Astrocyte of the cerebellum (primary cell): Measurements from ENCODE around the gene PPM1J.

Experiments
- DNase-seq: peaks from one replicate; pipeline ENCODE4 v3.0.0-alpha.2; 2011; ENCODE audit warnings: low read depth
- H3K4me3 ChIP-seq: 2 replicates; pipeline ENCODE4 v1.5.1; 2011; ENCODE audit warnings: mild to moderate bottlenecking, low read depth, low read length, moderate library complexity
- in situ Hi-C: cut with HindIII; loops from 2 replicates; pipeline ENCODE4 v1.10.0; 2017; ENCODE audit warnings: low sequenced_read_pairs
- TF ChIP-seq, protein P1 (sequence below): IDR thresholded peaks from 2 replicates; pipeline ENCODE4 v1.5.1; 2012; ENCODE audit warnings: low read length, low read depth, moderate library complexity, mild to moderate bottlenecking; ENCODE audit errors: missing control alignments

Gene PPM1J

GRCh38 chr1:112720800-112721199 is 5.7 kb upstream of the PPM1J start:
- TF ChIP-seq, protein P1, sequence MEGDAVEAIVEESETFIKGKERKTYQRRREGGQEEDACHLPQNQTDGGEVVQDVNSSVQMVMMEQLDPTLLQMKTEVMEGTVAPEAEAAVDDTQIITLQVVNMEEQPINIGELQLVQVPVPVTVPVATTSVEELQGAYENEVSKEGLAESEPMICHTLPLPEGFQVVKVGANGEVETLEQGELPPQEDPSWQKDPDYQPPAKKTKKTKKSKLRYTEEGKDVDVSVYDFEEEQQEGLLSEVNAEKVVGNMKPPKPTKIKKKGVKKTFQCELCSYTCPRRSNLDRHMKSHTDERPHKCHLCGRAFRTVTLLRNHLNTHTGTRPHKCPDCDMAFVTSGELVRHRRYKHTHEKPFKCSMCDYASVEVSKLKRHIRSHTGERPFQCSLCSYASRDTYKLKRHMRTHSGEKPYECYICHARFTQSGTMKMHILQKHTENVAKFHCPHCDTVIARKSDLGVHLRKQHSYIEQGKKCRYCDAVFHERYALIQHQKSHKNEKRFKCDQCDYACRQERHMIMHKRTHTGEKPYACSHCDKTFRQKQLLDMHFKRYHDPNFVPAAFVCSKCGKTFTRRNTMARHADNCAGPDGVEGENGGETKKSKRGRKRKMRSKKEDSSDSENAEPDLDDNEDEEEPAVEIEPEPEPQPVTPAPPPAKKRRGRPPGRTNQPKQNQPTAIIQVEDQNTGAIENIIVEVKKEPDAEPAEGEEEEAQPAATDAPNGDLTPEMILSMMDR: no peak
- no peak for DNase-seq
- in situ Hi-C loops: no loop called here
- no peak overlapping the region for H3K4me3 ChIP-seq

DNA sequence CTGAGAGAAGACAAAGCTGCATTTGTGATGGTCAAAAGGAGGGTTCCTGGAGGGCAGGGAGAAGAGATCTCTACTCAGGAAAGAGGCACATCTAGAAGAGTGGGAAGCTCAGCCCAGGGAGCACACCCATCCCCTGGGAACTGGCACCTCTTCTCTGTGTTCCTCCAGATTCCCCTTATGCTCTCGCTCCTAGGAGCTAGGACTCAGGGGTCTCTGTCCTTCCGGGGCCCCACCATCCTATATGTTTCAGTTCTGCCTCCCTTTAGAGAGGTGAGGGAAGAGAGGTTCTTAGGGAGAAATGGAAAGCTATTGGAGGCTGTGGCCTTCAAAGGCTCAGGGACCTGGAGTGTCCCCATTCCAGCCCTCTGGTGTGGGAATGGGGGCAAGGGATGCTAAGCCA is 4.6 kb upstream of the PPM1J start:
- in situ Hi-C loops: loop anchor here (5.0 kb wide), 2 partner anchors 78 to 323 kb away; no protein-coding TSS in a partner anchor

GRCh38 chr1:112718691-112719418 is 3.7 kb upstream of the PPM1J start:
- TF ChIP-seq, protein P1: peak; percentile 85
- no peak for DNase-seq
- H3K4me3 ChIP-seq: no peak overlapping the region
- in situ Hi-C loops: loop anchor here (5.0 kb wide), 2 partner anchors 78 to 323 kb away; no protein-coding TSS in a partner anchor

More for the DNA sequence above, 4.6 kb upstream of the PPM1J start:
- no peak for DNase-seq
- H3K4me3 ChIP-seq: no peak overlapping the region
- TF ChIP-seq, protein P1: no peak

GRCh38 chr1:112717263-112717873 is 2.2 kb upstream of the PPM1J start:
- H3K4me3 ChIP-seq: no peak overlapping the region
- in situ Hi-C loops: loop anchor here (5.0 kb wide), 2 partner anchors 80 to 325 kb away; no protein-coding TSS in a partner anchor
- DNase-seq: no peak
- TF ChIP-seq, protein P1: no peak

DNA sequence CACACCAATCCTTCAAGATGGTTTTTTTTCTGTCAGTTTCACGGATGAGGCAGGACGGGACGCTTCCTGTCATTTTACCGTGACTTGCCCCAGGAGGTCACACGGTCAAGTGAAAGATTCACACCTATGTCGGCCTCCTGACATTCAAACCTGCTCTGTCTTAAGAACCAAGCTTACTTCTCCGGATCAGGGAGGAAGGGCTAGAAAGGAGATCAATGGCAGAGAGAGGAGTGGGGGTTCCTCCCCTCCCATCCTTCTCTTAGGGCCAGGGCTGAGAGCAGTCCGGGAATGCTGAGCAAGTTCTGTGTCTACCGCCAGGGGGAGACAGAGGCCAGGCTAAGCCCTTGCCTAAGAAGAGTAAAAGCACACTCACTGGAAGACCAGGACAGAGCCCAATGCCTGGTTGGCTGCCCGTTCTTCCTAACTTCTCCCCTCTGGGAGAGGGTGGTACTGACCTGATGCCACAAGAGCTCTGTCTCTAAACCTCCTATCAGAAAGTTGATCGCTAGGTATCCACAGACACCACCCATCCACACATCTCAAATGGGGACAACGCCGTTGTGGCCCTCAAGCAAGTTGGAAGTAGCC is 1.1 kb upstream of the PPM1J start:
- peak; percentile 87 for DNase-seq
- in situ Hi-C loops: loop anchor here (5.0 kb wide), 2 partner anchors 81 to 326 kb away; no protein-coding TSS in a partner anchor
- TF ChIP-seq, protein P1: peak; percentile 95
- H3K4me3 ChIP-seq: peak overlapping the region; percentile 60
